Suprapubic skin (tissue), 4 donors: ENCODE measurements around the gene CTTNBP2. TPM values are rescaled to one million over a fixed set of nuclear protein-coding genes. Genes with fewer than 3 reads are reported as not detected.
A peak's percentile ranks its signal among the peaks of the same experiment; 100 is the strongest.

Experiments
- DNase-seq, 2 donors: peaks; one replicate each; pipeline ENCODE4 v3.0.0-alpha.2; 2019; ENCODE audit warnings: low spot score in 2 of 2
- H3K27ac ChIP-seq: fragments of 200-600 bp; sonication (generic); one replicate; pipeline ENCODE4 v1.5.1; 2019
- H3K27me3 ChIP-seq: fragments of 200-600 bp; sonication (generic); one replicate; pipeline ENCODE4 v1.5.1; 2019
- H3K36me3 ChIP-seq: fragments of 200-600 bp; sonication (generic); one replicate; pipeline ENCODE4 v1.5.1; 2019
- H3K4me1 ChIP-seq: fragments of 200-600 bp; sonication (generic); one replicate; pipeline ENCODE4 v1.5.1; 2019
- H3K4me3 ChIP-seq: fragments of 200-600 bp; sonication (generic); one replicate; pipeline ENCODE4 v1.5.1; 2019; ENCODE audit warnings: mild to moderate bottlenecking
- H3K9me3 ChIP-seq: fragments of 200-600 bp; sonication (generic); one replicate; pipeline ENCODE4 v1.5.1; 2019
- EP300 ChIP-seq: sonication (generic); formaldehyde crosslinking; IDR thresholded peaks from one replicate; pipeline ENCODE4 v1.6.1; 2017; ENCODE audit warnings: antibody characterized with exemption
- POLR2A ChIP-seq, 2 donors: fragments of 450-650 bp; IDR thresholded peaks; one replicate each; pipeline ENCODE4 v1.6.1; 2017; ENCODE audit warnings: antibody characterized with exemption in 2 of 2, mild to moderate bottlenecking in 2 of 2, moderate library complexity in 2 of 2
- POLR2AphosphoS5 ChIP-seq, 3 donors: sonication (generic); formaldehyde crosslinking; IDR thresholded peaks; one replicate each; pipeline ENCODE4 v1.6.1; 2017; ENCODE audit warnings: antibody characterized with exemption in 3 of 3
- WGBS: methylation state at CpG from one replicate; pipeline ENCODE4 v1.1.5; 2018; 5-methylcytosine and 5-hydroxymethylcytosine counted together
- total RNA-seq, 4 donors: library from RNA; depleted of rRNA; stranded (reverse); fragments of >200 nt; gene quantifications; one replicate each; pipeline ENCODE4 v1.1.0, GENCODE V29; 2016
- TF ChIP-seq, protein P1 (sequence below), 2 donors: fragments of 200-600 bp in 1 of 2; fragments of 450-650 bp in 1 of 2; sonication (generic) in 1 of 2; IDR thresholded peaks; one replicate each; pipeline ENCODE4 v1.5.1; 2016 to 2019; ENCODE audit warnings: antibody characterized with exemption in 2 of 2, mild to moderate bottlenecking in 1 of 2, moderate library complexity in 1 of 2

CTTNBP2 gene
- total RNA-seq, 4 donors from 2014 or later = 2.2 to 8.9 (median 5.3) TPM

DNA sequence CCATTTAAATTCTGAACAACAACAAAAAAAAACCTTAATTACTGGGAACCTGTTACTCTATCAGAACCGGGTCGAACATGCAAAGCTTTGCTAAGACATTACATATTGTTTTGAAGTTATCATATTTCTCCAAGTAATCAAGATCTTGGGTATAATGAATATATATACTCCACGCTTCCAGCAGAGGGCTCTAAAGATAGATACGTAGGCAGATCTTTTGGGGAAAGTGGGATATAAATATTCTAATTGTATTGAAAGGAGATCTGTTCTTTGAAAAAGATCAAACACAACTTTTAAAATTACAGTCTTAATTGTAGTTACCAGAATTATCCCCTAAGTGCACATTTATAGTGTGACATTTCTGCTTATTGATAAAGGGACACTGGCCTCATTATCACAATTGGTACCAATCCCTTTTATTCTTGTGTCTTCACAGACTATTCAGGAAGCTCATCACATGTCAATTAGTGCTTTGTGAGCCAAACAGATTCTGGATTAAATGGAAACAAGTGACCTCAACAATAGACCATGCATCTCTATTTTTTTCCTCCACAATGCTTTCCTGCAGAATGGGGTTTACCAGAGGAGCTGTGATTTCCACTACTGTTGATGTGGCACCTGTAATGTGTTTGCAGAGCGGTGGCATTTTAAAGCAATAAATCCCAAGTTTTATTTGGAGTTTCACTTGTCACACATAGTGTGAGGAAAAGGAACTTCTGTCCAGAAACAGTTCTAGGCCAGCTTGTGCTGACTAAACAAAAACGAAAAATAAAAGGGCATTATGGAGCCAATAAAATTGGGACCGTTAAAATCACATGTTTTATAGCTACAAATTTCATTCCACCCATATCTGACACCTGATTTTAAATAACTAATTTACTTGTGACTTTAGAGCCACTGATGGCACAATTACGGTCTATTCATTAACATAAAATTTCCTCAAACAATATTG lies 122.4 kb downstream of the CTTNBP2 start:
- DNase-seq = no peak
- TF ChIP-seq EP300 (no peak), POLR2AphosphoS5 (IDR thresholded peaks at IDR 0.05) (no peak)
- TF ChIP-seq, protein P1, sequence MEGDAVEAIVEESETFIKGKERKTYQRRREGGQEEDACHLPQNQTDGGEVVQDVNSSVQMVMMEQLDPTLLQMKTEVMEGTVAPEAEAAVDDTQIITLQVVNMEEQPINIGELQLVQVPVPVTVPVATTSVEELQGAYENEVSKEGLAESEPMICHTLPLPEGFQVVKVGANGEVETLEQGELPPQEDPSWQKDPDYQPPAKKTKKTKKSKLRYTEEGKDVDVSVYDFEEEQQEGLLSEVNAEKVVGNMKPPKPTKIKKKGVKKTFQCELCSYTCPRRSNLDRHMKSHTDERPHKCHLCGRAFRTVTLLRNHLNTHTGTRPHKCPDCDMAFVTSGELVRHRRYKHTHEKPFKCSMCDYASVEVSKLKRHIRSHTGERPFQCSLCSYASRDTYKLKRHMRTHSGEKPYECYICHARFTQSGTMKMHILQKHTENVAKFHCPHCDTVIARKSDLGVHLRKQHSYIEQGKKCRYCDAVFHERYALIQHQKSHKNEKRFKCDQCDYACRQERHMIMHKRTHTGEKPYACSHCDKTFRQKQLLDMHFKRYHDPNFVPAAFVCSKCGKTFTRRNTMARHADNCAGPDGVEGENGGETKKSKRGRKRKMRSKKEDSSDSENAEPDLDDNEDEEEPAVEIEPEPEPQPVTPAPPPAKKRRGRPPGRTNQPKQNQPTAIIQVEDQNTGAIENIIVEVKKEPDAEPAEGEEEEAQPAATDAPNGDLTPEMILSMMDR (IDR thresholded peaks at IDR 0.05) = peak; percentile 29 to 39
- no peak overlapping the region for H3K4me3 ChIP-seq
- no peaks in the 10 kb centered on the region for H3K4me1 ChIP-seq
- no peak overlapping the region for H3K27ac ChIP-seq
- no peaks in the 10 kb centered on the region for H3K36me3 ChIP-seq
- H3K9me3 ChIP-seq = no peaks in the 10 kb centered on the region
- 46% methylated on average over 8 of the region's 8 CpGs for WGBS
- H3K27me3 ChIP-seq = no peaks in the 10 kb centered on the region

DNA sequence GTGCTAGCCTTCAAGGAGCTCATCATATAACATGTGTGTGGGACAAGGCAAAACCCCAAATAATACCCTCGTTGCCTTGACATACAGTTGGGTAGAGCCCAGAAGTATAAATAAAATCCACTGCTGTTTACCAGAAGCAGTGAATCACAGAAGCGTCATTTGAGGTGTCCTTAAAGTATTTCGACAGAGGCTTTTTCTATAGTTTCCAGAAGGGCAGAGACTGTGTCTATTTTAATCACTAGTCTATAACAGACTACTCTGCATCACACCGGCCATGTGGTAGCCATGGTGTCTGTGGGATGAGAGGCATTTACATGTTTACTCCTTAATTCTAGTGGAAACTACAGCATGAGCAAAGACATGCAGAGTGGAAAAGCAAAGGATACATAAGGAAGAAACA lies 131.3 kb downstream of the CTTNBP2 start:
- no peaks in the 10 kb centered on the region for H3K36me3 ChIP-seq
- H3K9me3 ChIP-seq = no peaks in the 10 kb centered on the region
- H3K27ac ChIP-seq = no peak overlapping the region
- TF ChIP-seq EP300 (no peak), POLR2A (IDR thresholded peaks at IDR 0.05) (no peak), POLR2AphosphoS5 (IDR thresholded peaks at IDR 0.05) (no peak)
- TF ChIP-seq, protein P1 (IDR thresholded peaks at IDR 0.05) = no peak
- no peaks in the 10 kb centered on the region for H3K27me3 ChIP-seq
- H3K4me1 ChIP-seq = no peaks in the 10 kb centered on the region
- DNase-seq = no peak
- WGBS = 85% methylated on average over 4 of the region's 4 CpGs
- no peak overlapping the region for H3K4me3 ChIP-seq

GRCh38 chr7:117739085-117739484 lies 134.2 kb downstream of the CTTNBP2 start:
- Histone ChIP-seq H3K27ac (no peak overlapping the region), H3K36me3 (peaks cover 4% of the 10 kb centered on the region), H3K9me3 (no peaks in the 10 kb centered on the region), H3K4me3 (no peak overlapping the region), H3K27me3 (no peaks in the 10 kb centered on the region), H3K4me1 (no peaks in the 10 kb centered on the region)
- DNase-seq = no peak
- TF ChIP-seq POLR2AphosphoS5 (IDR thresholded peaks at IDR 0.05) (no peak), POLR2A (IDR thresholded peaks at IDR 0.05) (no peak), EP300 (no peak)
- TF ChIP-seq, protein P1 (IDR thresholded peaks at IDR 0.05) = no peak
- 82% methylated on average over 4 of the region's 4 CpGs for WGBS

GRCh38 chr7:117737926-117738325 lies 135.3 kb downstream of the CTTNBP2 start:
- Histone ChIP-seq H3K27ac (no peak overlapping the region), H3K4me1 (no peaks in the 10 kb centered on the region), H3K4me3 (no peak overlapping the region), H3K36me3 (peaks cover 4% of the 10 kb centered on the region), H3K27me3 (no peaks in the 10 kb centered on the region), H3K9me3 (no peaks in the 10 kb centered on the region)
- TF ChIP-seq POLR2A (IDR thresholded peaks at IDR 0.05) (no peak), EP300 (no peak)
- TF ChIP-seq, protein P1 (IDR thresholded peaks at IDR 0.05) = no peak
- WGBS = 55% methylated on average over 9 of the region's 9 CpGs
- no peak for DNase-seq

DNA sequence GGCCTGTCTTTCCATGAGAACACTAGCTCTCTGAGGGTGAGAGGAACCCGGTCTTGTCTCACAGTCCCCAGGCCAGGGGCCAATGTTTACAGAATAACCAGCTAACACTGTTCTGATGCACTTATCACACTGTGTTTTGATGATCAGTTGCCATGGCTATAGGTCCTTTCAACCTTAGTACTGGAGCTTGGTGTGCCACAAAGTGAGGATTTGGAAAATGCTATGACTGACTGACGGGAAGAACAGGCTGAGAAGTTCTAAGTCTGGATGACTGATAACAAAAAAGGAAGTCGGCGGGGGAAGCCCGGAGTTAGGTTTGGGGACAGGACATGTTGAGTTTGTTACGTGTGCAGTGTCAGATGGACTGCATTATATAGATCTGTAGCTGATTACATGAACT lies 141.8 kb downstream of the CTTNBP2 start:
- no peaks in the 10 kb centered on the region for H3K27me3 ChIP-seq
- no peak overlapping the region for H3K4me3 ChIP-seq
- no peak for DNase-seq
- 61% methylated on average over 6 of the region's 6 CpGs for WGBS
- H3K27ac ChIP-seq = no peak overlapping the region
- H3K36me3 ChIP-seq = peaks cover 4% of the 10 kb centered on the region
- H3K4me1 ChIP-seq = no peaks in the 10 kb centered on the region
- H3K9me3 ChIP-seq = no peaks in the 10 kb centered on the region
- TF ChIP-seq, protein P1 (IDR thresholded peaks at IDR 0.05) = no peak
- TF ChIP-seq EP300 = no peak
- TF ChIP-seq POLR2AphosphoS5 (IDR thresholded peaks at IDR 0.05) = no peak
- TF ChIP-seq POLR2A (IDR thresholded peaks at IDR 0.05) = no peak
